Activated naive CD4-positive, alpha-beta T cell treated with anti-CD3 and anti-CD28 coated beads for 36 hours (primary cell): ENCODE measurements around the gene PECR. TPM values are rescaled to one million over a fixed set of nuclear protein-coding genes. Genes with fewer than 3 reads are reported as not detected.
"Not testable (repeated sequence)": the region's sequence is repeated elsewhere in the genome, so short reads cannot be mapped to it uniquely, and the experiment has no call there.

Source experiments
- CTCF ChIA-PET: fragments of 350-600 bp; sonication (Branson Sonifier 250); formaldehyde crosslinking; loops from one replicate; lab custom pipeline; 2021; ENCODE audit warnings: antibody characterized with exemption; lab: Charles Lee
- DNase-seq: peaks from one replicate; pipeline ENCODE4 v3.0.0-alpha.2; 2020
- H3K27ac Mint-ChIP-seq: one replicate; pipeline ENCODE4 v1.8.0; 2021; ENCODE audit warnings: mild to moderate bottlenecking, mixed read lengths
- H3K27me3 Mint-ChIP-seq: one replicate; pipeline ENCODE4 v1.8.0; 2021; ENCODE audit warnings: low read depth, mixed read lengths
- H3K36me3 Mint-ChIP-seq: one replicate; pipeline ENCODE4 v1.8.0; 2021; ENCODE audit warnings: low read depth, mixed read lengths
- H3K4me1 Mint-ChIP-seq: one replicate; pipeline ENCODE4 v1.8.0; 2021; ENCODE audit warnings: low read depth, mixed read lengths
- H3K4me3 Mint-ChIP-seq: one replicate; pipeline ENCODE4 v1.8.0; 2021; ENCODE audit warnings: mild to moderate bottlenecking, moderate library complexity, mixed read lengths
- H3K9me3 Mint-ChIP-seq: one replicate; pipeline ENCODE4 v1.8.0; 2021; ENCODE audit warnings: mixed read lengths
- intact Hi-C: fragments of 100-400 bp; cut with micrococcal nuclease; formaldehyde crosslinking; loops from one replicate; pipeline ENCODE4 v1.15.1; 2023
- total RNA-seq, 2 experiments: library from RNA; stranded (reverse); gene quantifications; one replicate each; pipeline ENCODE4 v1.2.3, GENCODE V29; 2021

The PECR gene
- total RNA-seq, 2 experiments from 2014 or later, result 18.8 to 20.9 TPM

GRCh38 chr2:215988556-215989207 lies 92.9 kb downstream of the PECR start:
- intact Hi-C loops, H3K4me1 Mint-ChIP-seq, DNase-seq, H3K27ac Mint-ChIP-seq, H3K27me3 Mint-ChIP-seq, CTCF ChIA-PET, H3K4me3 Mint-ChIP-seq: not testable (repeated sequence)
- Mint-ChIP-seq H3K36me3 (peaks cover 71% of the 10 kb centered on the region), H3K9me3 (peaks cover 29% of the 10 kb centered on the region)

Other genes starting within 250 kb of the PECR start
- gene MREG, start 68.3 kb downstream of the PECR start, total RNA-seq, result 1 to 10 TPM; 3.1 to 3.9 TPM
- under 1 TPM; 0.57 to 0.81 TPM for gene TMEM169, start 110 bp upstream of the PECR start, total RNA-seq
- 100 to 1,000 TPM; 486 to 495 TPM for gene XRCC5, start 27.5 kb upstream of the PECR start, total RNA-seq